Endothelial cell of umbilical vein (primary cell): ENCODE measurements around the gene ATP8B3. TPM values are rescaled to one million over a fixed set of nuclear protein-coding genes. Genes with fewer than 3 reads are reported as not detected.

ENCODE experiments used
- BruUV-seq: library from RNA; stranded (reverse); fragments of 400-500 nt; replicated peaks from 2 replicates; lab custom pipeline; 2021; lab: Mats Ljungman, UMichigan
- CTCF ChIA-PET: fragments of 300-600, 350-600 bp; sonication (Branson Sonifier 250); formaldehyde crosslinking; loops from one replicate; lab custom pipeline; 2021; ENCODE audit warnings: antibody characterized with exemption, inconsistent platforms; lab: Charles Lee
- POLR2A ChIA-PET: fragments of 300-600, 350-600 bp; sonication (Branson Sonifier 250); formaldehyde crosslinking; loops from one replicate; lab custom pipeline; 2021; ENCODE audit warnings: antibody characterized with exemption, inconsistent platforms; lab: Charles Lee
- DNase-seq: peaks from one replicate; pipeline ENCODE4 v3.0.0-alpha.2; 2011; ENCODE audit warnings: low read depth, low spot score
- FAIRE-seq: peaks from 2 replicates; lab custom pipeline; 2011; peaks lifted over from hg19 to GRCh38; lab: Jason Lieb, UNC
- H2AFZ ChIP-seq: 2 replicates; pipeline ENCODE4 v1.6.0; 2012; ENCODE audit warnings: low read depth, low read length, control low read depth, inconsistent platforms
- H3K27ac ChIP-seq: 2 replicates; pipeline ENCODE4 v1.5.1; 2011; ENCODE audit warnings: low read depth, mild to moderate bottlenecking, control low read depth, low read length, moderate library complexity; ENCODE audit not compliant: insufficient read depth
- H3K27me3 ChIP-seq, 2 experiments: 2 replicates each; pipeline versions ENCODE4 v1.6.0 to v1.6.1; 2011; ENCODE audit warnings: low read length in 2 of 2, mixed read lengths in 1 of 2; ENCODE audit not compliant: control insufficient read depth in 2 of 2, insufficient read depth in 2 of 2
- H3K36me3 ChIP-seq, 2 experiments: 2 replicates in 1 of 2; 3 replicates in 1 of 2; pipeline ENCODE4 v1.5.1; 2011; ENCODE audit warnings: low read length in 2 of 2, mild to moderate bottlenecking in 1 of 2, moderate library complexity in 1 of 2; ENCODE audit not compliant: control insufficient read depth in 2 of 2, insufficient read depth in 2 of 2; ENCODE audit errors: extremely low read depth in 1 of 2
- H3K4me1 ChIP-seq: 3 replicates; pipeline ENCODE4 v1.5.1; 2011; ENCODE audit warnings: mild to moderate bottlenecking, low read length; ENCODE audit not compliant: control insufficient read depth, insufficient read depth; ENCODE audit errors: extremely low read depth
- H3K4me2 ChIP-seq: 2 replicates; pipeline ENCODE4 v1.6.1; 2011; ENCODE audit warnings: low read length, control low read depth, mixed read lengths; ENCODE audit not compliant: insufficient read depth
- H3K4me3 ChIP-seq, 3 experiments: fragments of 200-600 bp in 1 of 3; sonication (generic), shearing (Covaris generic) in 1 of 3; replicated peaks in 1 of 3; 2 replicates each; pipeline ENCODE4 v1.5.1; 2011 to 2016; ENCODE audit warnings: control low read depth in 3 of 3, low read length in 3 of 3, mild to moderate bottlenecking in 2 of 3, inconsistent platforms in 1 of 3, low read depth in 1 of 3, moderate library complexity in 1 of 3; ENCODE audit not compliant: insufficient read depth in 1 of 3
- H3K79me2 ChIP-seq: 2 replicates; pipeline ENCODE4 v1.6.0; 2012; ENCODE audit warnings: low read length, inconsistent platforms; ENCODE audit not compliant: control insufficient read depth, insufficient read depth
- H3K9ac ChIP-seq: replicated peaks from 2 replicates; pipeline ENCODE3; 2011; ENCODE audit warnings: low read length, control low read depth; ENCODE audit not compliant: insufficient read depth; ENCODE audit errors: extremely low read depth
- H3K9me1 ChIP-seq: replicated peaks from 3 replicates; pipeline ENCODE4 v1.6.0; 2011; ENCODE audit warnings: mild to moderate bottlenecking, low read length; ENCODE audit not compliant: control insufficient read depth, insufficient read depth; ENCODE audit errors: extremely low read depth
- H3K9me3 ChIP-seq: replicated peaks from 2 replicates; pipeline ENCODE4 v1.5.1; 2012; ENCODE audit warnings: low read length, inconsistent platforms; ENCODE audit not compliant: control insufficient read depth, insufficient read depth
- H4K20me1 ChIP-seq: replicated peaks from 2 replicates; pipeline ENCODE3; 2011; ENCODE audit warnings: mild to moderate bottlenecking, low read length; ENCODE audit not compliant: control insufficient read depth, insufficient read depth; ENCODE audit errors: extremely low read depth
- CTCF ChIP-seq, 2 donors: IDR thresholded peaks; 1 replicate in 1 of 2; 2 replicates in 1 of 2; pipeline ENCODE4 v1.5.1; 2011; ENCODE audit warnings: low read length in 2 of 2, mild to moderate bottlenecking in 2 of 2, moderate library complexity in 2 of 2, control low read depth in 1 of 2, inconsistent platforms in 1 of 2, low read depth in 1 of 2; ENCODE audit not compliant: insufficient read depth in 1 of 2; ENCODE audit errors: extremely low read depth in 1 of 2
- EZH2 ChIP-seq: IDR thresholded peaks from 2 replicates; pipeline ENCODE4 v1.6.1; 2012; ENCODE audit warnings: borderline replicate concordance, low read depth, mild to moderate bottlenecking, moderate library complexity, low read length, inconsistent platforms; ENCODE audit not compliant: severe bottlenecking
- FOS ChIP-seq: IDR thresholded peaks from 2 replicates; pipeline ENCODE4 v1.6.1; 2011; ENCODE audit warnings: mild to moderate bottlenecking, low read length, moderate library complexity, borderline replicate concordance; ENCODE audit not compliant: insufficient read depth
- GATA2 ChIP-seq: IDR thresholded peaks from 2 replicates; pipeline ENCODE4 v1.7.0; 2011; ENCODE audit warnings: low read depth, mild to moderate bottlenecking, moderate library complexity, mixed read lengths, low read length; ENCODE audit not compliant: insufficient read length, insufficient read depth
- JUN ChIP-seq: IDR thresholded peaks from 2 replicates; pipeline ENCODE4 v1.6.1; 2011; ENCODE audit warnings: borderline replicate concordance, low read depth; ENCODE audit not compliant: insufficient read length, insufficient read depth
- MAX ChIP-seq: IDR thresholded peaks from 2 replicates; pipeline ENCODE4 v1.6.1; 2011; ENCODE audit not compliant: insufficient read depth, insufficient read length
- MYC ChIP-seq: IDR thresholded peaks from one replicate; pipeline ENCODE4 v1.6.1; 2011; ENCODE audit warnings: mild to moderate bottlenecking, low read depth, low read length
- POLR2A ChIP-seq: IDR thresholded peaks from 2 replicates; pipeline ENCODE4 v1.6.1; 2012; ENCODE audit warnings: low read depth, mild to moderate bottlenecking, control low read depth, low read length
- POLR2AphosphoS5 ChIP-seq: IDR thresholded peaks from 2 replicates; pipeline ENCODE4 v1.6.1; 2012; ENCODE audit warnings: low read depth, mild to moderate bottlenecking, control low read depth, low read length, moderate library complexity; ENCODE audit not compliant: insufficient read depth
- dilution Hi-C: fragments of 300-500 bp; cut with MboI; formaldehyde crosslinking; loops from one replicate; pipeline ENCODE4 v1.15.0; 2019; ENCODE audit warnings: low sequenced_read_pairs; ENCODE audit not compliant: extremely low pct_ligation_motif_present
- intact Hi-C: fragments of 100-400 bp; cut with micrococcal nuclease; formaldehyde crosslinking; loops from one replicate; pipeline ENCODE4 v1.10.0; 2022
- polyA plus RNA-seq, 4 experiments: library from polyadenylated mRNA; depleted of rRNA in 3 of 4; stranded (reverse) in 3 of 4; unstranded in 1 of 4; fragments of >200 nt; gene quantifications; 2 replicates each; pipeline versions ENCODE4 v1.2.1 to v1.2.3, GENCODE V29; 2011 to 2012; ENCODE audit warnings: missing spikeins in 1 of 4
- total RNA-seq: library from RNA; stranded (reverse); gene quantifications from 2 replicates; pipeline ENCODE4 v1.2.3, GENCODE V29; 2021

Gene ATP8B3
- total and polyA plus RNA-seq, 2 donors (not counting 3 experiments of a cell fraction or from before 2014, with no cell fraction given) = 1.1 to 7.3 TPM

GRCh38 chr19:1830568-1830967, 18.5 kb upstream of the ATP8B3 start:
- POLR2A ChIA-PET = no interaction called here
- H3K9me1 ChIP-seq = no peaks in the 10 kb centered on the region

More at GRCh38 chr19:1830568-1830967, 18.5 kb upstream of the ATP8B3 start:
- TF ChIP-seq JUN (no peak), POLR2A (no peak), MYC (no peak), MAX (no peak), POLR2AphosphoS5 (no peak), EZH2 (no peak), CTCF (IDR thresholded peaks at IDR 0.05; ENCODE audit: extremely low read depth in 1 of 2, insufficient read depth in 1 of 2, low read depth in 1 of 2, low read length in 2 of 2) (no peak), FOS (no peak), GATA2 (no peak)
- Histone ChIP-seq H3K27me3 (no peaks in the 10 kb centered on the region), H3K36me3 (peaks cover 0 to 8% of the 10 kb centered on the region in 2 experiments), H3K9ac (no peak overlapping the region), H3K4me2 (no peak overlapping the region), H3K79me2 (peaks cover 40% of the 10 kb centered on the region), H4K20me1 (no peaks in the 10 kb centered on the region), H3K4me3 (no peak overlapping the region), H3K4me1 (no peaks in the 10 kb centered on the region), H2AFZ (no peak overlapping the region), H3K27ac (no peak overlapping the region), H3K9me3 (no peaks in the 10 kb centered on the region)
- CTCF ChIA-PET = interaction anchor here (1.3 to 1.8 kb wide), 2 partner anchors 158 to 285 kb away, joined by 3 to 4 read pairs; no protein-coding TSS in a partner anchor
- dilution Hi-C loops = no loop called here
- no TSS peak for BruUV-seq
- no peak for FAIRE-seq
- no peak for DNase-seq
- intact Hi-C loops = no loop called here
